Gastrocnemius medialis (tissue), 4 donors: ENCODE data around the gene SLCO4A1.

Experiments used
- POLR2A ChIP-seq, 2 donors: fragments of 450-650 bp; IDR thresholded peaks; one replicate each; pipeline ENCODE4 v1.6.1; 2017; ENCODE audit warnings: antibody characterized with exemption in 2 of 2, mild to moderate bottlenecking in 2 of 2, moderate library complexity in 2 of 2
- TF ChIP-seq, protein P1 (sequence below), 5 experiments: fragments of 450-650 bp in 3 of 5; fragments of 200-600 bp in 2 of 5; sonication (generic) in 2 of 5; IDR thresholded peaks in 4 of 5; conservative IDR thresholded peaks in 1 of 5; 1 replicate in 4 of 5; 2 replicates in 1 of 5; pipeline ENCODE4 v1.5.1; 2016 to 2019; ENCODE audit warnings: antibody characterized with exemption in 5 of 5, mild to moderate bottlenecking in 3 of 5, moderate library complexity in 3 of 5

- TF ChIP-seq POLR2A (IDR thresholded peaks at IDR 0.05) = peak in 1 of 2 donors; percentile 14
- TF ChIP-seq, protein P1, sequence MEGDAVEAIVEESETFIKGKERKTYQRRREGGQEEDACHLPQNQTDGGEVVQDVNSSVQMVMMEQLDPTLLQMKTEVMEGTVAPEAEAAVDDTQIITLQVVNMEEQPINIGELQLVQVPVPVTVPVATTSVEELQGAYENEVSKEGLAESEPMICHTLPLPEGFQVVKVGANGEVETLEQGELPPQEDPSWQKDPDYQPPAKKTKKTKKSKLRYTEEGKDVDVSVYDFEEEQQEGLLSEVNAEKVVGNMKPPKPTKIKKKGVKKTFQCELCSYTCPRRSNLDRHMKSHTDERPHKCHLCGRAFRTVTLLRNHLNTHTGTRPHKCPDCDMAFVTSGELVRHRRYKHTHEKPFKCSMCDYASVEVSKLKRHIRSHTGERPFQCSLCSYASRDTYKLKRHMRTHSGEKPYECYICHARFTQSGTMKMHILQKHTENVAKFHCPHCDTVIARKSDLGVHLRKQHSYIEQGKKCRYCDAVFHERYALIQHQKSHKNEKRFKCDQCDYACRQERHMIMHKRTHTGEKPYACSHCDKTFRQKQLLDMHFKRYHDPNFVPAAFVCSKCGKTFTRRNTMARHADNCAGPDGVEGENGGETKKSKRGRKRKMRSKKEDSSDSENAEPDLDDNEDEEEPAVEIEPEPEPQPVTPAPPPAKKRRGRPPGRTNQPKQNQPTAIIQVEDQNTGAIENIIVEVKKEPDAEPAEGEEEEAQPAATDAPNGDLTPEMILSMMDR (IDR thresholded peaks at IDR 0.05 in 4 of 5, conservative IDR thresholded peaks at IDR 0.05 in 1 of 5) = no peak
Measured at GRCh38 chr20:62644802-62645496, 2.6 kb downstream of the SLCO4A1 start.
